AG10803 (cell line): ENCODE data around the gene FSTL5.

Experiments used
- DNase-seq: peaks from one replicate; pipeline ENCODE4 v3.0.0; 2010; ENCODE audit warnings: low read depth
- H3K4me3 ChIP-seq: 2 replicates; pipeline ENCODE4 v1.5.1; 2011; ENCODE audit warnings: mild to moderate bottlenecking, low read length, control low read depth
- TF ChIP-seq, protein P1 (sequence below): conservative IDR thresholded peaks from 2 replicates; pipeline ENCODE4 v1.5.1; 2011; ENCODE audit warnings: mild to moderate bottlenecking, low read length, control low read depth, inconsistent platforms

FSTL5 gene

DNA sequence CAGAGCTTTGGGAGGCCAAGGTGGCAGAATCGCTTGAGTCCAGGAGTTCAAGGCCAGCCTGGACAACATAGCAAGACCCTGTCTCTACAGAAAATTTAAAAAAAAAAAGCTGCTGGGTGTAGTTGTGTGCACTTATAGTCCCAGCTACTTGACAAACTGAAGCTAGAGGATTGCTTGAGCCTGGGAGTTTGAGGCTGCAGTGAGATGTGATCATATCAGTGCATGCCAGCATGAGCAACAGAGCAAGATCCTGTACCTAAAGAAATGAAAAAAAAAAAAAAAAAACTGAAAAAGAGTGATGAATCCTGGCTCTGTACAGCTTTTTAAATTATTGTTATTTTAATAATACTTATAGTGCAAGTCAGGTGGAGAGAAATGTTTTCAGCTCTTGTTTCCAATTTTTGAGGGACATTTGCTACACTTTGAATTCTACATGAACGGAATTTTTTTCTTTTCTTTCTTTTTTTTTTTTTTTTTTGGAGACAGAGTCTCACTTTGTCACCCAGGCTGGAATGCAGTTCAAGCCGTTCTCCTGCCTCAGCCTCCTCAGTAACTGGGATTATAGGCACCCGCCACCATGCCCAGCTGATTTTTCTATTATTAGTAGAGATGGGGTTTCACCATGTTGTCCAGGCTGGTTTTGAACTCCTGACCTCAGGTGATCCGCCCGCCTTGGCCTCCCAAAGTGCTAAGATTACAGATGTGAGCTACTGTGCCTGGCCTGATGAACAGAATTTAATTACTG is 215.6 kb downstream of the FSTL5 start:
- TF ChIP-seq, protein P1, sequence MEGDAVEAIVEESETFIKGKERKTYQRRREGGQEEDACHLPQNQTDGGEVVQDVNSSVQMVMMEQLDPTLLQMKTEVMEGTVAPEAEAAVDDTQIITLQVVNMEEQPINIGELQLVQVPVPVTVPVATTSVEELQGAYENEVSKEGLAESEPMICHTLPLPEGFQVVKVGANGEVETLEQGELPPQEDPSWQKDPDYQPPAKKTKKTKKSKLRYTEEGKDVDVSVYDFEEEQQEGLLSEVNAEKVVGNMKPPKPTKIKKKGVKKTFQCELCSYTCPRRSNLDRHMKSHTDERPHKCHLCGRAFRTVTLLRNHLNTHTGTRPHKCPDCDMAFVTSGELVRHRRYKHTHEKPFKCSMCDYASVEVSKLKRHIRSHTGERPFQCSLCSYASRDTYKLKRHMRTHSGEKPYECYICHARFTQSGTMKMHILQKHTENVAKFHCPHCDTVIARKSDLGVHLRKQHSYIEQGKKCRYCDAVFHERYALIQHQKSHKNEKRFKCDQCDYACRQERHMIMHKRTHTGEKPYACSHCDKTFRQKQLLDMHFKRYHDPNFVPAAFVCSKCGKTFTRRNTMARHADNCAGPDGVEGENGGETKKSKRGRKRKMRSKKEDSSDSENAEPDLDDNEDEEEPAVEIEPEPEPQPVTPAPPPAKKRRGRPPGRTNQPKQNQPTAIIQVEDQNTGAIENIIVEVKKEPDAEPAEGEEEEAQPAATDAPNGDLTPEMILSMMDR, result no peak
- no peak overlapping the region for H3K4me3 ChIP-seq
- DNase-seq, result no peak

DNA sequence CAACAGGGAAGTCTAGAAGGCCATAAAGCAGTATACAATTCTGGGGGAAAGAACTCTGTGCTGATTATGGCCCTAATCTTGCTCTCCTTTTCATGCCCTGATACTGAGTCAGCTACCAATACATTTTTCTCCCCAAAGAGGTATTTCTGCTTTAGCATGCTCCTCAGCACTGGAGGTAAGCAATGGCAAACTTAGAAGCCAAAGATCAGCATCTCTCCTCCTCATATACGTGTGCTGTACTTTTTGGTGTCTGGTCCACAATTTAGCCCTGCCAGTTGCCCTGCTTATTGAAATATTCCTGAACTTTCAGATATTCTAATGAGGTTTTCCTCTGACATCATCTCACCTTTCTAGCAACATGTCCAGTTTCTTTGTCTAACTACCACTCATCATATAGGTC is 226.2 kb downstream of the FSTL5 start:
- TF ChIP-seq, protein P1, result no peak
- H3K4me3 ChIP-seq, result no peak overlapping the region
- DNase-seq, result no peak

- DNase-seq, result peak; percentile 86
- TF ChIP-seq, protein P1, result no peak
- H3K4me3 ChIP-seq, result no peak overlapping the region
Observed at GRCh38 chr4:161936625-161937550, 226.9 kb downstream of the FSTL5 start.

DNA sequence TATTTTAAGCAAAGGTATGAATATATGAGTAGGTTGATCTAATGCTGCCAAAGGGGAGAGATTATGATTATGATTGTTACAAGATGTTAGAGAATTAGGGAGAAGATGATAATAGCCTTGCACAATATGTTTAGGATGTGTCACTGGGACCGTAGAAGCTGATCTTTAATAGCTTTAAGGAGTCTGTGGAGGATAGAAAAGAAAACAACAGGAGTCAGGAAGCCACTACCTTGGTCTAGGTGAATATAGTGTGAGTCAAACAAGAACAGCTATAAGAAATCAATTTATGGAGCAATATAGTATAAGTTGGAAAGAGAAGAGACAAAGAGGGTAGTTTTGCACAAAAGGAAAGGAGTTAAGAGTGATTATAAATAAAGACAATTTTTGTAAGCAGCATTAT is 232.7 kb downstream of the FSTL5 start:
- H3K4me3 ChIP-seq, result no peak overlapping the region
- DNase-seq, result no peak
- TF ChIP-seq, protein P1, result no peak

GRCh38 chr4:161929956-161930355 is 233.8 kb downstream of the FSTL5 start:
- peak; percentile 31 for DNase-seq
- H3K4me3 ChIP-seq, result no peak overlapping the region
- TF ChIP-seq, protein P1, result no peak

DNA sequence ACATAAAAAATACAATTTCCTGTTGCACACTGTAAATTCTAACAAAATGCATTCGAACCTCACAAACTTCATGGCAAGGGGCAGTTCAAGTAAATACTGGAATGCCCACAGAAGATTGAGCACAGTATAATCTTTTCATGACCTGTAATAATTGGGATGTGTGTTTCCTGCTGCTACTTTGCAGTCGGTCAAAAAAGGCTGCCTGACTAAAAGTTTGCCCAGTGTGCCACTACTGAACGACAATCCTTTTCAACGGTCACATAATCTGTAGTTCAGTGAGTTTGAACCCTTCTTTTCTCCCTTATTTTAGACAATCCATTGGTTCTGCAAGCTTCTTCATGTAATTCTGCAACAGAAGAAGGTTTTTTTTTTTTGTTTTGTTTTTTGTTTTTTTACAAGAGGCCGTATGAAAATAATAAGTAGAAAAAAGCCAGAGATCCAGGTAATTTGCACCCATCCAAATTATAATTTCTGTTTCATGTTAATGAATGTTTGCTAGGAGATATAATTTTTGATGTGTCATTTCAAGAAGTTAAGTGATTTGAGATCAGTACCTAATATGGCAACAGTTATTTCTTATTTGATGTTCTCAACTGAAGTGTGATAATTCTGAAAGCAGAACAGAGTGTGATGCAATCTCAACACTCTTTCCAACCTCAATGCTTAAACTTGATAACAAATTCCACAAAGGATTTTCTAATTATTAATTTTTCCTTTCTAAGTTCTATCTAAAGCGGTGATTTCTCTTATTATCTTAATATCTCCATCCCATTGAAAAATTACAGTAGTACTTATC is 237.6 kb downstream of the FSTL5 start:
- H3K4me3 ChIP-seq, result no peak overlapping the region
- no peak for DNase-seq
- TF ChIP-seq, protein P1, result no peak
